KMS-11 (cell line): Measurements from ENCODE around the gene CAMLG.
"Not testable (repeated sequence)": the region's sequence is repeated elsewhere in the genome, so short reads cannot be mapped to it uniquely, and the experiment has no call there.

Experiments
- H2AFZ ChIP-seq: fragments of 200-600 bp; sonication (generic); 2 replicates; pipeline ENCODE4 v1.6.1; 2016; ENCODE audit warnings: antibody characterized with exemption, mixed run types, low read depth
- H3K27ac ChIP-seq: fragments of 200-600 bp; sonication (generic); 2 replicates; pipeline ENCODE4 v1.6.1; 2016; ENCODE audit warnings: mild to moderate bottlenecking, mixed run types
- H3K27me3 ChIP-seq: fragments of 200-600 bp; sonication (generic); 2 replicates; pipeline ENCODE4 v1.6.1; 2017; ENCODE audit warnings: mild to moderate bottlenecking, low read depth, mixed run types, moderate library complexity; ENCODE audit not compliant: insufficient read depth
- H3K36me3 ChIP-seq: fragments of 200-600 bp; sonication (generic); 2 replicates; pipeline ENCODE4 v1.6.1; 2017; ENCODE audit warnings: mild to moderate bottlenecking, mixed run types; ENCODE audit not compliant: insufficient read depth
- H3K4me1 ChIP-seq: fragments of 200-600 bp; sonication (generic); 2 replicates; pipeline ENCODE4 v1.6.1; 2016; ENCODE audit warnings: mild to moderate bottlenecking, low read depth, mixed run types; ENCODE audit not compliant: poor library complexity, severe bottlenecking
- H3K4me2 ChIP-seq: fragments of 200-600 bp; sonication (generic); 2 replicates; pipeline ENCODE4 v1.7.0; 2016; ENCODE audit warnings: mild to moderate bottlenecking, mixed run types
- H3K4me3 ChIP-seq: fragments of 200-600 bp; sonication (generic); IDR thresholded peaks from 2 replicates; pipeline ENCODE4 v1.6.1; 2017; ENCODE audit warnings: low read depth, low read length, mixed read lengths; ENCODE audit not compliant: insufficient read depth
- H3K79me2 ChIP-seq: fragments of 200-600 bp; sonication (generic); 2 replicates; pipeline ENCODE4 v1.6.1; 2016; ENCODE audit warnings: low read depth, mixed run types; ENCODE audit not compliant: insufficient read depth
- H3K9ac ChIP-seq: fragments of 200-600 bp; sonication (generic); 2 replicates; pipeline ENCODE4 v1.6.1; 2016; ENCODE audit warnings: mild to moderate bottlenecking, mixed run types
- H4K20me1 ChIP-seq: fragments of 200-600 bp; sonication (generic); 2 replicates; pipeline ENCODE4 v1.6.1; 2016; ENCODE audit warnings: mild to moderate bottlenecking, mixed run types; ENCODE audit not compliant: insufficient read depth
- TF ChIP-seq, protein P1 (sequence below): fragments of 200-600 bp; sonication (generic); conservative IDR thresholded peaks from 2 replicates; pipeline ENCODE4 v1.6.1; 2017; ENCODE audit warnings: low read depth, mild to moderate bottlenecking, antibody characterized with exemption, low read length, moderate library complexity, mixed read lengths

CAMLG gene

DNA sequence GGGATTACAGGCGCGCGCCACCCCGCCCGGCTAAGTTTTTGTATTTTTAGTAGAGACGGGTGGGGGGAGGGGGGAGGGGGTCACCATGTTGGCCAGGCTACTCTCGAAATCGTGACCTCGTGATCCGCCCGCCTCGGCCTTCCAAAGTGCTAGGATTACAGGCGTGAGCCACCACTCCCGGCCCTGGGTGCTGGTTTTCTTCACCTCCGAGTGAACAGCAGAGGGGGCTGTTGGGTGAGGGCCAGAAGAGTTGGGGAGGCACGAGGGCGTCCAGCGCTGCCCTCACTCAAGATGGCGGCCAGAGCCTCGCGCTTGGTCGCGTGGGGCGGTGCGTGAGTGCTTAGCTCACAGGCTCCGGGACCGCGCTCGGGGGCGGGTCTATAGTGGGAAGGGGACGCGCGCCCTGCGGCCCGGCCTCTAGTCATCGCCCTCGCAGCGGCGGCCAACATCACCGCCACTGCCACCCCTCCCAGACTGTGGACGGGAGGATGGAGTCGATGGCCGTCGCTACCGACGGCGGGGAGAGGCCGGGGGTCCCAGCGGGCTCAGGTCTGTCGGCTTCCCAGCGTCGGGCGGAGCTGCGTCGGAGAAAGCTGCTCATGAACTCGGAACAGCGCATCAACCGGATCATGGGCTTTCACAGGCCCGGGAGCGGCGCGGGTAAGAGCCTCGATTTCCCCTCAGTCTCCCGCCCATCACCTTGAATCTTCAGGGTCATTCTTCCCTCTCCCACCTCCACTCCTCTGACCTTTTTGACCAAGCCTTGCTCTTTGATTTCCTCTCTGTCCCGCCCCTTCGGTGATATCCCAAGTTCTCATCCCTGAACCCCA lies at the start of gene CAMLG:
CAMLG (plus strand) TSS at position 416 of the 830 bp plus-strand sequence; CDS start at position 489, 73 bp downstream.
- H3K27ac ChIP-seq: peak within 1 kb of the TSS; percentile 23; the same call in 1 of the 2 replicates
- H3K36me3 ChIP-seq: no peaks in the 10 kb centered on the region
- TF ChIP-seq, protein P1, sequence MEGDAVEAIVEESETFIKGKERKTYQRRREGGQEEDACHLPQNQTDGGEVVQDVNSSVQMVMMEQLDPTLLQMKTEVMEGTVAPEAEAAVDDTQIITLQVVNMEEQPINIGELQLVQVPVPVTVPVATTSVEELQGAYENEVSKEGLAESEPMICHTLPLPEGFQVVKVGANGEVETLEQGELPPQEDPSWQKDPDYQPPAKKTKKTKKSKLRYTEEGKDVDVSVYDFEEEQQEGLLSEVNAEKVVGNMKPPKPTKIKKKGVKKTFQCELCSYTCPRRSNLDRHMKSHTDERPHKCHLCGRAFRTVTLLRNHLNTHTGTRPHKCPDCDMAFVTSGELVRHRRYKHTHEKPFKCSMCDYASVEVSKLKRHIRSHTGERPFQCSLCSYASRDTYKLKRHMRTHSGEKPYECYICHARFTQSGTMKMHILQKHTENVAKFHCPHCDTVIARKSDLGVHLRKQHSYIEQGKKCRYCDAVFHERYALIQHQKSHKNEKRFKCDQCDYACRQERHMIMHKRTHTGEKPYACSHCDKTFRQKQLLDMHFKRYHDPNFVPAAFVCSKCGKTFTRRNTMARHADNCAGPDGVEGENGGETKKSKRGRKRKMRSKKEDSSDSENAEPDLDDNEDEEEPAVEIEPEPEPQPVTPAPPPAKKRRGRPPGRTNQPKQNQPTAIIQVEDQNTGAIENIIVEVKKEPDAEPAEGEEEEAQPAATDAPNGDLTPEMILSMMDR: peak; percentile 68
- no peaks in the 10 kb centered on the region for H3K27me3 ChIP-seq
- peak within 1 kb of the TSS; percentile 62 for H3K9ac ChIP-seq
- no peak within 1 kb of the TSS for H3K4me3 ChIP-seq
- peaks cover 28% of the 10 kb centered on the region for H3K79me2 ChIP-seq
- H3K4me2 ChIP-seq: peak within 1 kb of the TSS; percentile 66
- no peaks in the 10 kb centered on the region for H4K20me1 ChIP-seq
- peak within 1 kb of the TSS; percentile 84 for H2AFZ ChIP-seq
- peaks cover 19% of the 10 kb centered on the region for H3K4me1 ChIP-seq

DNA sequence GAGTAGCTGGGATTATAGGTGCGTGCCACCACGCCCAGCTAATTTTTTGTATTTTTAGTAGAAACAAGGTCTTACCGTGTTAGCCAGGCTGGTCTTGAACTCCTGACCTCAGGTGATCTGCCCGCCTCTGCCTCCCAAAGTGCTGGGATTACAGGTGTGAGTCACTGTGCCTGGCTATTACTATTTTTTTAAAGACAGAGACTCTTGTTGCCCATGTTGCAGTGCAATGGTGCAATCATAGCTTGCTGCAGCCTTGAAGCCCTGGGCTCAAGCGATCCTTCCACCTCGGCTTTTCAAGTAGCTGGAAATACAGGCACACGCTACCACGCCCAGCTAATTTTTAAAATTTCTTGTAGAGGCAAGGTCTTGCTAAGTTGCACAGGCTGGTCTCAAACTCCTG lies 48.2 kb upstream of the CAMLG start:
- H3K9ac ChIP-seq, H3K27me3 ChIP-seq, H3K36me3 ChIP-seq, H3K79me2 ChIP-seq, H3K27ac ChIP-seq, H3K4me3 ChIP-seq, H2AFZ ChIP-seq, H3K4me2 ChIP-seq, H4K20me1 ChIP-seq, H3K4me1 ChIP-seq: not testable (repeated sequence)

DNA sequence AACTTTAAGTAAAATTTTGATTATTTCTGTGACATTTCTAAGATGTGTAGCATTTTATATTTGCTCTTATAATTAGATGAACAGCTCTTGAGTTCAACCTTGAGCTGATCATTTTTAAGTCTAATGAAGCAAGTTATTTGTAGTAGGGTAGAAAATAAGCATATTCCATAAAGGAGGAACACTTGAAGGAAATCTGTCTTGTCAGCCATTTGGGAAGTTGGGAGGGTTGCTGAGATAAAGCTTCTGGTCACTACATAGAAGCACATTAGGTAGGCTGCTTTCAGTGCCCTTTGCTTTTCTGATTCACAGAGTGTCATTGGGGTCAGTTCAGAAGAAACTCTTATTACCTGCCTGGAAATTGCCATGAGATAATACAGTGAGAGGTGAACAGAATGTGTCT lies 45.6 kb upstream of the CAMLG start:
- TF ChIP-seq, protein P1: no peak
- no peaks in the 10 kb centered on the region for H3K27me3 ChIP-seq
- H3K4me1 ChIP-seq: no peaks in the 10 kb centered on the region
- no peak overlapping the region for H3K9ac ChIP-seq
- no peak overlapping the region for H2AFZ ChIP-seq
- no peak overlapping the region for H3K27ac ChIP-seq
- no peaks in the 10 kb centered on the region; the same call in 1 of the 2 replicates for H3K36me3 ChIP-seq
- H3K4me2 ChIP-seq: no peak overlapping the region
- no peaks in the 10 kb centered on the region for H4K20me1 ChIP-seq
- no peak overlapping the region for H3K4me3 ChIP-seq
- no peaks in the 10 kb centered on the region for H3K79me2 ChIP-seq

DNA sequence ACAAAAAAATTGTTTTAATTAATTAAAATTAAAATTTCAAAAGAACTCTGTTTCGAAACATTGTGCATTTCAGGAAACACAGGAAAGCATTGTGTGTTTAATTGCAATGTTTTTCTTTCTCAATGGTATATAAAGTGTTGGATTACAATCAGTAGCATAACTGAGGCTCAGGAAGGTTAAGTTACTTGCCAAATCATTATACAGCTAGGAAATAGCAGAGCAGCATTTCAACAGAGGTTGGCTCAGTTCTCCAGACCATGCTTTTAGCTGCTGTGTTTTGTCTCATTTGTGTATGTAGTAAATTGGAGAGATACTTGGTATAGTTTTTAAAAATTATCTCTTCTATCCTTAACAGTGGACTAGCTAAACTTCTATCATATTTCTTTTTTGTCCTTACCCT lies 30.0 kb upstream of the CAMLG start:
- no peaks in the 10 kb centered on the region for H4K20me1 ChIP-seq
- H3K27ac ChIP-seq: no peak overlapping the region
- no peaks in the 10 kb centered on the region for H3K4me1 ChIP-seq
- no peak overlapping the region for H3K9ac ChIP-seq
- H3K4me3 ChIP-seq: no peak overlapping the region
- no peak overlapping the region for H3K4me2 ChIP-seq
- TF ChIP-seq, protein P1: no peak
- no peaks in the 10 kb centered on the region for H3K27me3 ChIP-seq
- no peaks in the 10 kb centered on the region for H3K36me3 ChIP-seq
- no peak overlapping the region for H2AFZ ChIP-seq
- no peaks in the 10 kb centered on the region for H3K79me2 ChIP-seq

DNA sequence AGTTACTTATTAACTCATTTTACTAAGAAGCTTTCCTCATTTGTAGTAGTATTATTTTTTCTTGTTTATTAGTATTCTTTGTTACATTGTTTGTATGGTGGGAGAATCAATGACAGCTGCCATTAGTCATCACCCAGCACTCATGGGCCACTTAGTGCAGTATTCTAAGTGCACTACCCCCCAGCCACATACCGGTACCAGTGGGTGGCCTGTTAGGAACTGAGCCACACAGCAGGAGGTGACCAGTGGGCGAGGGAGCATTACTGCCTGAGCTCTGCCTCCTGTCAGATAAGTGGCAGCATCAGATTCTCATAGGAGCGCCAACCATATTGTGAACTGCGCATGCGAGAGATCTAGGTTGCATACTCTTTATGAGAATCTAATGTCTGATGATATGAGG lies 24.2 kb upstream of the CAMLG start:
- TF ChIP-seq, protein P1: no peak
- Histone ChIP-seq H3K4me2 (no peak overlapping the region), H3K79me2 (no peaks in the 10 kb centered on the region), H3K27me3 (no peaks in the 10 kb centered on the region), H2AFZ (no peak overlapping the region), H4K20me1 (no peaks in the 10 kb centered on the region), H3K4me3 (no peak overlapping the region), H3K36me3 (peaks cover 3% of the 10 kb centered on the region; the same call in 1 of the 2 replicates), H3K9ac (no peak overlapping the region), H3K4me1 (no peaks in the 10 kb centered on the region), H3K27ac (no peak overlapping the region)
